Inflammatory macrophage treated with lipopolysaccharide for 1 hour (primary cell): ENCODE results near the gene VAV1.
"Not testable (repeated sequence)": the region's sequence is repeated elsewhere in the genome, so short reads cannot be mapped to it uniquely, and the experiment has no call there.

ENCODE experiments used
- DNase-seq, 2 donors: peaks; one replicate each; pipeline ENCODE4 v3.0.0-alpha.2; 2020 to 2022

The VAV1 gene

DNA sequence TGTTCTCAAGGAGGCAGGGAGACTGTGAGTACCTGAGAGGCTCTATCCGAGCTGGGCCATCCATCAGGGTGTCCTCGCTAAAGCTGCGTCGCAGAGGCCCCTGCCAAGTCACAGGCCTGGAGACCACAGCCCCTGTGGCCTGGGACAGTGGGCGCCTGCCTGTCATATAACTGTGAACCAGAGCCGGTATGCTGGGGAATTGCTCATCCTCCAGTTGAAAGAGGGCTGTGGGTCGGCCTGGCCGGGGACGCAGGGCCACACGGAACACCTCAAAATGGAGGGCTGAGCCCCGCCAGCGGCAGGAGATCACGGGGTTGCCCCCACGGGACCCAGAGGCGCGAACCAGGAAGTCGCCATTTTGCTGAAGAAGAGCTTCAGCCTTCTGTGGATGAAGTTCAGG, 11.9 kb upstream of the VAV1 start:
- DNase-seq = no peak

DNA sequence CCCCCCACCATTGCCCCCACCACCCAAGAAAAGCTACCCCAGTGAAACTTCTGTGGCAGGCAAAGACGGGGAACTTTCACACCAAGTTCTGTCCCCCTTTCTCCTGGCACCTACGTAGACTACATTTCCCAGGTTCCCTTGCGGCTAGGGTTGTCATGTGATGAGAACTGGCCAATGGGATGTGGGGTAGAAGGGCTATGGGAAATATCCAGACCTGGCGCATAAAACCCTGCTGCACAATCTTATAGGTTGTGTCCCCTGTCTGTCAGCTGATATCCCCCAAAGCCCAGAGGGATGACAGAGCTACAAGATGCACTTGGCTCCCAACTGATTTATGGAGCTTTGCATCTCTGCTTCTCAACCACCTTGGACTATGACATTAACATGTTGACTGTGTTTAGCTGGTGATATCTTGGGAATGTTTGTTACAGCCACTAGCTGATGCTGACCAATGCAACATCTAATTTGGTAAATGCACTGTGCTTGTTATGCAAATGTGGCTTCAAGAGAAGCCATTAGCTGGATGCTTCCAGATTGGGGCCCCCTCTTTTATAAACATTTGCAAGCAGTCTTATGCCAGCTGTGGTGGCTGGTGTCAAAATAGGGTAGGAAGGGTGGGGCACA, 11.3 kb upstream of the VAV1 start:
- no peak for DNase-seq

- DNase-seq = not testable (repeated sequence)
These were observed 10.2 kb upstream of the VAV1 start for GRCh38 chr19:6762253-6762797.

- no peak for DNase-seq
These were observed 6.7 kb upstream of the VAV1 start for GRCh38 chr19:6765738-6766356.

DNA sequence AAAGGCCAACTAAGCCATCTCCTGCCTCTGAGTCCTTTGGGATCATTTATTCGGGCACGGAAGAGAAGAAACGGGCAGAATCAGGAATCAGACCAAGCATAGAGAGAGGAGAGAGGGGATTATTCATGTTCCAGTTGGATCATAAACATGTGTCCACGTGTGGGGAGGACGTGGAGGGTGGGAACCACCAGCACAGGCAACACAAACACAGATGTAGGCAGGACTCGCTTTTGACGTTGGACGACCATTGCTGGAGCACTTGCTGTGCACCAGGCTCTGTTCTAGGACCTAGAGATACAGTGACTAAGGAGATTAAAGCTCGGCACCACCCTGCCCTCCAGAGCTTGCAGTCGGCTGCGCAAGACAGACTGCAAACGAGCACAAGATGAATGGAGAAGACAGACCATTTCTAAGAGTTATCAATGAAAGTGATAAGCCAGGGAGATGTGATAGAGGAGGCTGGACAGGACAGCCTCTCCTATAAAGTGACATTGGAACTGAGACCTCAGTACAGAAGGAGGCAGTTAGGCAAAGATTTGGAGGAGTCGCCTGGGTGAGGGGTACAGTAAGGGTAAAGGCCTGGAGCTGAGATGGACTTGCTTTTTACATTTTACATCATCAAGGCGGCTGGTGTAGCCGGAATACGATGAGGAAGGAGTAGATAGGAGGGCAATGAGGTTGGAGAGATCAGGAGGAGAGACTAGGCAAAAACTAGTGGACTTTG, 6.0 kb upstream of the VAV1 start:
- DNase-seq = no peak

DNA sequence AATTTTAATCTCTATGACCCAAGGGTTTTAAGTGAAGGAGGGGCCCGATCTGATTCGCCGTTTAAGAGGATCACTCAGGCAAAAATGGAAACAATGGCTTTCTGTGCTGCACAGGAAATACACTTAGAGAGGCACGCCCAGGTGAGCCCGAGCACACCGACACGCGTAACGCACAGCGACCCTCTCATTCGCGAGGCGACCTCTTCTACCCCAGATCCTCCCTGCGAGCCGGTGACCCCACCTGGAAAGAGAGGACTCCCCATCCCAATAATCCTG, 5.5 kb upstream of the VAV1 start:
- no peak for DNase-seq

- peak; percentile 96 to 97 for DNase-seq
These were observed 4.9 kb upstream of the VAV1 start, which contains the start of gene SH2D3A for GRCh38 chr19:6767357-6768235. Gene SH2D3A, minus strand, starts transcription at chr19:6767435. Its CDS starts 3,687 bp downstream, at chr19:6763748.

- DNase-seq = no peak
These were observed 4.2 kb upstream of the VAV1 start for GRCh38 chr19:6768236-6768785.

- DNase-seq = peak; percentile 83 to 90
These were observed 3.4 kb upstream of the VAV1 start for GRCh38 chr19:6769006-6769619.

DNA sequence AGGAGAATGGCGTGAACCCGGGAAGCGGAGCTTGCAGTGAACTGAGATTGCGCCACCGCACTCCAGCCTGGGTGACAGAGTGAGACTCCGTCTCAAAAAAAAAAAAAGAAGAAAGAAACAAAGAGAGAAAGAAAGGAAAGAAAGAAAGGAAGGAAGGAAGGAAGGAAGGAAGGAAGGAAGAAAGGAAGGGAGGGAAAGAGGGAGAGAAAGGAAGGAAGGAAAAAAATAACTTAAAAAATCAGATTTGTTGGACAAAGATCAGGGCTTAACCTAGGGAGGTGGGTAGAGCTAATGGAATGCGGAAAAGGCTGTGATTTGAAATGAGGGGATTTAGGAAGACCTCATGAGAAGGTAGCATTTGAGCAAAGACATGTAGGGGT, 870 bp upstream of the VAV1 start:
- DNase-seq = not testable (repeated sequence)

DNA sequence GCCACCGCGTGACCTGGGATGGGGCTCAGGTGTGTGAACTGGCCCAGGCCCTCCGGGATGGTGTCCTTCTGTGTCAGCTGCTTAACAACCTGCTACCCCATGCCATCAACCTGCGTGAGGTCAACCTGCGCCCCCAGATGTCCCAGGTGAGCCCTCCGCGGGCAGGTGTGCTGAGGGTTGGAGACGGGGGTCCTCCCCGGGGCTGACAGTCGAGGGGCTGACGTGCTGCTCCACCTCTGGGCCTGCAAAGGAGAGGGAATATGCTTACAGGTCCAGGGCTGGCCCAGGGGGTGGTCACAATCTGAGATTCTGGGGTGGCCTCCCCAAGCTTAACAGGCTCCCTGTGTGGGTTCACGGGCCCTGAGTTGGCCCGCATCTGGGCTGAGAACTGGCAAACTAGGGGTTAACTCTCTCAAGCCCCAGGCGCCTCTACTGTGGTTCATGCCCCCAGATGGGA, 386 bp downstream of the VAV1 start:
- no peak for DNase-seq

GRCh38 chr19:6773323-6773931, 919 bp downstream of the VAV1 start:
- peak; percentile 53 to 69 for DNase-seq

DNA sequence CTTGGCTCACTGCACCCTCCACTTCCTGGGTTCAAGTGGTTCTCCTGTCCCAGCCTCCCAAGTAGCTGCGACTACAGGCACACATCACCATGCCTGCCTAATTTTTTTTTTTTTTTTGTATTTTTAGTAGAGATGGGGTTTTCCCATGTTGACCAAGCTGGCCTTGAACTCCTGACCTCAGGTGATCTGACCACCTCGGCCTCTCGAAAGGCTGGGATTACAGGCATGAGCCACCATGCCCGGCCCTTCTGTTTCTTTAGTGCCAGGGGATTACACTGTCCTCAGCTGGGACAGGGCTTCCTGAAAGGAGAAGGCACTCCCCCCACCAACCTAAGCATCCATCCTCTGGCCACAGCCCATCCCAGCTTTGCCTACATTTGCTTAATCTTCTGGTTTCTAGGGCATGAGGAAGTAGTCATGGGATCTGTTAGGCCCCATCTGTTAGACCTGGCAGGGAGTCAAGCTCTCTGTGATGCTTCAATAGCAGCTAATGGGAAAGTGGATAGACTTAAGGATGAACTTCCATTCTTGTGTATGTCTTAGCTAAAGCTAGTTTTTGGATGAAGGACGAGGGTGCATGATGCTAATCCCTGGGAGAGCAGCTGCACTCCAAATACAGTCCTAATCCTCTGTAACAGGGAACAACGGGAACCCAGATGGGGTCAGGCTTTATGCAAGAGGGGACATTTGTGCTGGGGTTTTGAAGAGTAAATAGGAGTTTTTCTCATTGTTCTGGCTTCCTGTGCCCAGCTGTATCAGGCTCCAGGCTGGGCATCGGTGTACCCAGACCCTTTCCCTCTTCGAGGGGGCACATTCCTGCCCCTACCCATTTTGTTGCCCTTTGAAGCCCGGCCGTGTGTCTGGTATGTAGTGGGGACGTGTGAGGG, 2.6 kb downstream of the VAV1 start:
- DNase-seq = peak; percentile 79 to 88

GRCh38 chr19:6776045-6776444, 3.5 kb downstream of the VAV1 start:
- not testable (repeated sequence) for DNase-seq

GRCh38 chr19:6776999-6777398, 4.5 kb downstream of the VAV1 start:
- no peak for DNase-seq

- DNase-seq = no peak
These were observed 4.9 kb downstream of the VAV1 start for GRCh38 chr19:6777434-6777833.

- no peak for DNase-seq
These were observed 5.9 kb downstream of the VAV1 start for GRCh38 chr19:6778386-6778785.

- no peak for DNase-seq
These were observed 6.7 kb downstream of the VAV1 start for GRCh38 chr19:6779206-6779605.

DNA sequence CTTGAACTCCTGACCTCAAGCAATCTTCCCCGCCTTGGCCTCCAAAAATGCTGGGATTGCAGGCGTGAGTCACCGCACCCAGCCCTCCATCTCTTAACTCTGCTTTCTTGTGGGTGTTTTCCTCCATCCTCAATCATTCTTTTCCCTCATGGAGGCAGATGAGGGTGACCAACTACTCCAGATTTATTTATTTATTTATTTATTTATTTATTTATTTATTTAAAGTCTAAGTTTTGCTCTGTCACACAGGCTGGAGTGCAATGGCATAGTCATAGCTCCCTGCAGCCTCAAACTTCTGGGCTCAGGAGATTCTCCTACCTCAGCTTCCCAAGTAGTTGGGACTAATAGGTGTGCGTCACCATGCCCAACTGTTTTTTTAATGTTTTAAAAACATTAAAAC, 14.9 kb downstream of the VAV1 start:
- DNase-seq = no peak

DNA sequence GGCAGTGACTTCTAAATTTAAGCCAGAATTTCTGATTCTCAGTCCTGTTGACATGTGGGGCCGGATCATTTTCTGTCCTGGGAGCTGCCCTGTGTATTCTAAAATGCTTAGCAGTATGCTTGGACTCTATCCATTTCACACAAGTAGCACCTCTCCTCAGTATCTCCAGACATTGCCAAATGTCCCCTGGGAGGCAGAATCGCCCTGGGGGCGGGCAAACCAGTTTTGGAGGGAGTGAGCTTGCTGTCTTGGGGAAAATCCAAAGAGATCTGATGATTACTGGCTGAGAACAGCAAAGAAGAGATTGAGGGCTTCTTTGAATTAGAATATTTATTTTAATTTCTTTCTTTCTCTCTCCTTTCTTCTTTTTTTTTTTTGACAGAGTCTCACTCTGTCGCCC, 16.4 kb downstream of the VAV1 start:
- no peak for DNase-seq
